ENCODE data around the gene HEMK1.

DNA sequence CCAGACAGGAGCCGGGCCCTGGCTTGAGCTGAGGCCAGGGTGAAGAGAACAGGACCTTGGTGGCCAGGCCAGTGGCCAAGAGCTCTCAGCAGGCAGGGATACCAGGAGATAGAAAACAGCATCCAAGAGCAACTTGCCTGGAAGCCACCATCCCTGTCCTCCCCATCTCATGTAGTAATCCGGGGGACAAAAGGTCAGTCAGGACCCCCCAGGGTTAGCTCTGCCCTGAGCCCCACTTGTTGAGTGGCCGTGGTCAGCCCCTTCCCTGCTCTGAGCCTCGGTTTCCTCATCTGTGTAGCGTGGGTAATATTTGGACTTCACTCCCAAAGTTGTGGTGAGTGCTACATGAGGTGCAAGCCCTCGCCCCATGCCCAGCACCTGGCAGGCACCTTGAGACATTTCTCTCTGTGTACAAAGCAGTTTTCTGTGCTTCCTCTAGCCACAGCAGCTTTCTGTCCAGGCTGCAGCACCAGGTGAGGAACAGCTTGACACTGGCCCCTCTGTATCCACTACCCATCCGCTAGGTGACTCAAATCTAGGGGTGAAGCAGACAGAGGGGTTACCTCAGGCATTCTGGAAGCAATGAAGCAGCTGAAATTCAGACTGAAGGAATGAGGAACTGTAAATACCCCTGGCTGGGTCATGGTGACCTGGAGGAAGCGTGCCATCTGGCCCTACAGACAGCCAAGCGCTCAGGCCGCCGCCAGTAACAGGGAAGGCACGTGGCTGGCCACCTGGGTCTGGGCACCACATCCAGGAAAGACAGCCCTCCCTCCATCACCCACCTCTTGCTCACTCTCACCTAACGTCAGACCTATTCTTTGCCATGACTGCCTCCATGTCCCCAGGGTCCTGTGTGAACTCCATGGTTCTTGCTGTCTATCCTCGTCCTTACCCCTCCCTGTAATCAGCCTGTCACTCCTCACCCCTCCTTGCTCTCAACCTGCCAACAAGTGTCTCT is 35.6 kb downstream of the HEMK1 start:
- TF ChIP-seq POLR2A (IDR thresholded peaks at IDR 0.05; ENCODE audit: low read depth, low read length) (no peak), EZH2 (IDR thresholded peaks at IDR 0.05; ENCODE audit: borderline replicate concordance, low read depth, low read length, severe bottlenecking) (no peak), JUN (IDR thresholded peaks at IDR 0.05; ENCODE audit: borderline replicate concordance, insufficient read depth, insufficient read length, low read depth) (no peak), POLR2AphosphoS5 (IDR thresholded peaks at IDR 0.05; ENCODE audit: insufficient read depth, low read depth, low read length) (no peak), FOS (IDR thresholded peaks at IDR 0.05; ENCODE audit: borderline replicate concordance, insufficient read depth, low read length) (no peak)
- TF ChIP-seq, protein P1, sequence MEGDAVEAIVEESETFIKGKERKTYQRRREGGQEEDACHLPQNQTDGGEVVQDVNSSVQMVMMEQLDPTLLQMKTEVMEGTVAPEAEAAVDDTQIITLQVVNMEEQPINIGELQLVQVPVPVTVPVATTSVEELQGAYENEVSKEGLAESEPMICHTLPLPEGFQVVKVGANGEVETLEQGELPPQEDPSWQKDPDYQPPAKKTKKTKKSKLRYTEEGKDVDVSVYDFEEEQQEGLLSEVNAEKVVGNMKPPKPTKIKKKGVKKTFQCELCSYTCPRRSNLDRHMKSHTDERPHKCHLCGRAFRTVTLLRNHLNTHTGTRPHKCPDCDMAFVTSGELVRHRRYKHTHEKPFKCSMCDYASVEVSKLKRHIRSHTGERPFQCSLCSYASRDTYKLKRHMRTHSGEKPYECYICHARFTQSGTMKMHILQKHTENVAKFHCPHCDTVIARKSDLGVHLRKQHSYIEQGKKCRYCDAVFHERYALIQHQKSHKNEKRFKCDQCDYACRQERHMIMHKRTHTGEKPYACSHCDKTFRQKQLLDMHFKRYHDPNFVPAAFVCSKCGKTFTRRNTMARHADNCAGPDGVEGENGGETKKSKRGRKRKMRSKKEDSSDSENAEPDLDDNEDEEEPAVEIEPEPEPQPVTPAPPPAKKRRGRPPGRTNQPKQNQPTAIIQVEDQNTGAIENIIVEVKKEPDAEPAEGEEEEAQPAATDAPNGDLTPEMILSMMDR (IDR thresholded peaks at IDR 0.05; ENCODE audit: extremely low read depth in 1 of 2, insufficient read depth in 1 of 2, low read depth in 1 of 2, low read length in 2 of 2), result no peak
